Sigmoid colon (tissue), 4 donors: ENCODE data around the gene NOL4L.

ENCODE experiments used
- EP300 ChIP-seq, 4 donors: sonication (generic); formaldehyde crosslinking; IDR thresholded peaks; one replicate each; pipeline ENCODE4 v1.6.1; 2017; ENCODE audit warnings: antibody characterized with exemption in 4 of 4
- POLR2A ChIP-seq, 2 donors: fragments of 450-650 bp; IDR thresholded peaks; one replicate each; pipeline ENCODE4 v1.6.1; 2016; ENCODE audit warnings: antibody characterized with exemption in 2 of 2, mild to moderate bottlenecking in 2 of 2, moderate library complexity in 2 of 2
- POLR2AphosphoS5 ChIP-seq, 4 donors: sonication (generic); formaldehyde crosslinking; IDR thresholded peaks; one replicate each; pipeline ENCODE4 v1.6.1; 2017; ENCODE audit warnings: antibody characterized with exemption in 4 of 4
- TF ChIP-seq, protein P1 (sequence below), 4 experiments: fragments of 450-650 bp in 3 of 4; fragments of 200-600 bp in 1 of 4; IDR thresholded peaks; one replicate each; pipeline ENCODE4 v1.5.1; 2016 to 2019; ENCODE audit warnings: antibody characterized with exemption in 4 of 4, mild to moderate bottlenecking in 3 of 4, moderate library complexity in 2 of 4

- TF ChIP-seq, protein P1, sequence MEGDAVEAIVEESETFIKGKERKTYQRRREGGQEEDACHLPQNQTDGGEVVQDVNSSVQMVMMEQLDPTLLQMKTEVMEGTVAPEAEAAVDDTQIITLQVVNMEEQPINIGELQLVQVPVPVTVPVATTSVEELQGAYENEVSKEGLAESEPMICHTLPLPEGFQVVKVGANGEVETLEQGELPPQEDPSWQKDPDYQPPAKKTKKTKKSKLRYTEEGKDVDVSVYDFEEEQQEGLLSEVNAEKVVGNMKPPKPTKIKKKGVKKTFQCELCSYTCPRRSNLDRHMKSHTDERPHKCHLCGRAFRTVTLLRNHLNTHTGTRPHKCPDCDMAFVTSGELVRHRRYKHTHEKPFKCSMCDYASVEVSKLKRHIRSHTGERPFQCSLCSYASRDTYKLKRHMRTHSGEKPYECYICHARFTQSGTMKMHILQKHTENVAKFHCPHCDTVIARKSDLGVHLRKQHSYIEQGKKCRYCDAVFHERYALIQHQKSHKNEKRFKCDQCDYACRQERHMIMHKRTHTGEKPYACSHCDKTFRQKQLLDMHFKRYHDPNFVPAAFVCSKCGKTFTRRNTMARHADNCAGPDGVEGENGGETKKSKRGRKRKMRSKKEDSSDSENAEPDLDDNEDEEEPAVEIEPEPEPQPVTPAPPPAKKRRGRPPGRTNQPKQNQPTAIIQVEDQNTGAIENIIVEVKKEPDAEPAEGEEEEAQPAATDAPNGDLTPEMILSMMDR (IDR thresholded peaks at IDR 0.05) = no peak
- TF ChIP-seq POLR2AphosphoS5 (IDR thresholded peaks at IDR 0.05) (no peak), POLR2A (IDR thresholded peaks at IDR 0.05) (no peak), EP300 (IDR thresholded peaks at IDR 0.05) (no peak)
These were observed 94.0 kb downstream of the NOL4L start for GRCh38 chr20:32490942-32491763.
